HG02642 (cell line): ENCODE results near the gene LGALS7B.

Experiments
- ATAC-seq: cut with Tn5 transposase; IDR thresholded peaks from one replicate; pipeline ENCODE4 v1.9.1; 2021; ENCODE audit warnings: mild to moderate bottlenecking; ENCODE audit not compliant: unreplicated experiment, poor library complexity

LGALS7B gene

DNA sequence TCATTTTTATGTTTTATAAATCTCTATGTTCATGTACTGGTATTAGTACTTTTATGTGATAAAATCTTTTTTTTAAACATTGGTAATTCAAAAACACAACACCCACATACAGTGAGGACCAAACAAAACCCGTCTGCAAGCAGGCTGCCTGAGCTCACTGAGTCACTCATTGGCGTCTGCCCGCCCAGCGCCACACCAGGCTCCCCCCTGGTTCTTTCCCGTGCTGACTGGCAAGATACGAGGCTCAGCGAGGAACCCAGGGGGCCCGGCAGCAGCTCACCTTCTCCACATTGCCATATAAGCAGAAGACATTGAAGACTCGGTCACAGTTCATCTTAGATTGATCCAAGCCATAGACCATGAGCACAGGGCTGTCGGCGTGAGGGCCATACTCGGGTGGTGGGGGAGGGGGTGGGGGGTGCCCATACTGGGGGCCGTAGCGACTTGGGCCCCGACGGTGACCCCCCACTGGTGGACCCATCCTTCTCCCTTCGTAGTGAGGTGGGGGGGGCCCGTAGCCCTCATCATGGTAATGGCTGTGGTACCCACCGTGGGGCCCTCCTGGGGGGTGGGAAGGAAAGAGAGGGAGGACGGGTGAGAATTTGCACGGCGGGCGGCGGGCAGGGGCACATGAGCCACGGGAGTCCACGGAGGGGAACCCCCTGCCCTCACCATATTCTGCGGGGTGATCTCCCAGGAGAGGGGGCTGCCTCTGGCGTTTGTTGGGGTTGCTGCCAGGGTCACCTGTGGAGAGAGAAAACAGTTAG lies 51.0 kb downstream of the LGALS7B start:
- no peak for ATAC-seq

DNA sequence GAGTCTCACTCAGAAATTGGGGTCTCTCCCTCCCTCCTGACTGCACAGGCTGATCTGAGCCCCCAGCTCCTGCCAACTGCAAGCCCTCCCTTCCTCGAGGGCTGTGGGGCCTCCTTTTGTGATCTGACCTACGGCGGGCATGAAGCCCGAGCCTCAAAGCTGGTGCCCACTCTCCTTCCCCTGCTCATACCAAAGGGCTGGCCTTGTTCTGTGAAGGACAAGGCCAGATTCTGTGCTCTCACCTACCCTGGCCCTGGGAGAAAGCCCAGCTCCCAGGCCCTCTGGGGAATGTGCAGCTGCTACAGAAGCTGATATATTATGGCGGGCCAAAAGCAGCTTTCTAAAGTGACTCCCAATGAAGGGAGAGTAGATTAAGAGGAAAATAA lies 51.6 kb downstream of the LGALS7B start:
- no peak for ATAC-seq
